Stimulated activated CD8-positive, alpha-beta memory T cell treated with anti-CD3 and anti-CD28 coated beads, Interleukin-15, amount 100 ng/mL, for 24 hours (primary cell): ENCODE data around the gene TRMT2A.
A peak's percentile ranks its signal among the peaks of the same experiment; 100 is the strongest.
"Not testable (repeated sequence)": the region's sequence is repeated elsewhere in the genome, so short reads cannot be mapped to it uniquely, and the experiment has no call there.

Experiments used
- DNase-seq: peaks from one replicate; pipeline ENCODE4 v3.0.0-alpha.2; 2020; ENCODE audit warnings: low read depth

The TRMT2A gene, protein sequence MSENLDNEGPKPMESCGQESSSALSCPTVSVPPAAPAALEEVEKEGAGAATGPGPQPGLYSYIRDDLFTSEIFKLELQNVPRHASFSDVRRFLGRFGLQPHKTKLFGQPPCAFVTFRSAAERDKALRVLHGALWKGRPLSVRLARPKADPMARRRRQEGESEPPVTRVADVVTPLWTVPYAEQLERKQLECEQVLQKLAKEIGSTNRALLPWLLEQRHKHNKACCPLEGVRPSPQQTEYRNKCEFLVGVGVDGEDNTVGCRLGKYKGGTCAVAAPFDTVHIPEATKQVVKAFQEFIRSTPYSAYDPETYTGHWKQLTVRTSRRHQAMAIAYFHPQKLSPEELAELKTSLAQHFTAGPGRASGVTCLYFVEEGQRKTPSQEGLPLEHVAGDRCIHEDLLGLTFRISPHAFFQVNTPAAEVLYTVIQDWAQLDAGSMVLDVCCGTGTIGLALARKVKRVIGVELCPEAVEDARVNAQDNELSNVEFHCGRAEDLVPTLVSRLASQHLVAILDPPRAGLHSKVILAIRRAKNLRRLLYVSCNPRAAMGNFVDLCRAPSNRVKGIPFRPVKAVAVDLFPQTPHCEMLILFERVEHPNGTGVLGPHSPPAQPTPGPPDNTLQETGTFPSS

DNA sequence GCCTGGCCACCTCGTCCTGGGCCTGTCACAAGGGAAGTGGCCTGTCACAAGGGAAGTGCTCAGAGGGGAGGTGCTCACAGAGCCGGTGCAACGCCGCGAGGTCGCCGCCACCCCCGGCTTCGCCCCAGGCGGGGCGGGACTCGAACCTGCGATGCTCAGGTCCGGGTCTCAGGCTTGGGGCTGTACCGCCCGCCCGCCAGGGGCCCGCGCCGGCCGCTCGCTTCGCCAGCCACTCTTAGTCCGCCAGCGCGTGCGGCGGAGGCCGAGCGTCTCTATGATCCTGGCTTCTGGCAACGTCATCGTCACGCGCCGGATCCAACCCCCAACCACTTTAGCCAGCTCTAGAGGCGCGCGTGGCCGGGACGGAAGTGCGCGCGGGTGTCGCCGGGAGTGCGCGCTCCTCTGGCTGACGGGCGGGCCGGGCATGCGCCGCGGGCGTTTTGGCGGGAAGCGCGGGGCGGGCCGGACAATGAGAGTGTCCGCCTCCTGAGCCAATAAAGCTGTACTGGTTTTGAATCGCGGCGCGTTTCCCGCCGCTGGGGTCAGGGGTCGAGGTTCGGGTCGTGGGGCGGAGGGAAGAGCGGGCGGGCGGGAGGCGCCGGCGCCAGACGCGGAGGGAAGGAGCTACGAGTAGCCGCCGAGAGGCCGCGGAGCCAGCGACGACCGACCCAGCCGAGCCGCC, at the start of gene TRMT2A:
TSS of gene TRMT2A (minus strand) at position 276 of the 682 bp plus-strand sequence. CDS start 320 bp downstream, outside the sequence.
- peak; percentile 93 for DNase-seq

- no peak for DNase-seq
Observed at GRCh38 chr22:20166703-20167102, 49.7 kb upstream of the TRMT2A start.

DNA sequence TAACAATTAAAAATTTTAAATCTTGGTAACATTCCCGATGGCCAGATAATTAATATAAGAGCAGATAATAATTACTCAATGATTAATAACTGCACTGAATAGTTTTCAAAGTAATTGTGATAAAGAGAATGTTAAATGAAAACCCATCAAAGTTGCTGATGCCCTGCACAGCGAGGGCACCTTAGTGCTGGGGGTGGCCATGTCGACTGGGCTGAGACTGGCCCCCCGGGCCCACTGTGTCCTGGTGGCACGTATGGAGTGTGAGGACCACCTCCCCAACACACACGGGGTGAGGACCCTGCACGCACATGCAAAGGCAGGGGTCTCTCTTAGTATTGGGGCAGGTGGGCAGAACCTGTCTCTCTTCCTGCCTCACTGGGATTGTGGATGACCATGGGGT, 48.9 kb upstream of the TRMT2A start:
- no peak for DNase-seq

DNA sequence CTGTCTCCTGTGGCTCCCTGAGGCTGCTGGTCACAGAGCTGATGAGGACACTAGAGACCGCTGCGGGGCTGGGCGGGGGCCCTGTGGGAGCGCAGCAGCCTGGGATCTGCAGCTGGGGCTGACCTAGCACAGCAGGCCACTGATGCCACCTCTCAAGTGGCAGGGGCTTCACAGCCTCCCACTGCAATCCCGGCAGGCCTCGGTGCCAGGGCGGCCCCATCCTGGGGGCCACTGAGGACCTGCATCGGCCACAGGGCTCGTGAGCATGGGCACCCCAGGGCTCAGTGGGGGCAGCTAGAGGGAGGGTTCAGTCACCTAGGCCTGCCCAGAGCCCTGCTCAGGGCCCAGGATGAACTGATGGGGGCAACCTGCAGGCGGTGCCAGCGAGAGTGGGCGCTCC, 48.4 kb upstream of the TRMT2A start:
- no peak for DNase-seq

GRCh38 chr22:20164863-20165262, 47.8 kb upstream of the TRMT2A start:
- no peak for DNase-seq

GRCh38 chr22:20160041-20160440, 43.0 kb upstream of the TRMT2A start:
- DNase-seq, result no peak

GRCh38 chr22:20159531-20159930, 42.5 kb upstream of the TRMT2A start:
- not testable (repeated sequence) for DNase-seq

DNA sequence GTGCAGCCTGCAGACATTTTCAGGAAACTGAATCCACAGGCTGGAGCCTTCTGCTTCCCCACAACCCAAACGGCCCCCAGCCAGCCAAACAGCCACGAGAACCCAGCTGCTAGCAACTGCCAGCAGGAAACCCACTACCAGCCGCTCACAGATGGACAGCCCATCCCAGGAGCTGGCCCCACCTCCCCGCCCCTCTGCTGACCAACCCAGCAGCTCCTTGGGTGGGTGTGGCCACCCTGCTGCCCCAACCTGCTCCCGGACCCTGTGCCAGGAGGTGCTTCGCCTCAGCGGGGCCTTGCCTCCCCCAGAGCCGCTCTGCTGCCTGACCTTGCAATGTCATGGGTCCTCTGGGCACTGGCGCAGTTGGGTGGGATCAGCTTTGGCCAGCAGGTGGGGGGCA, 42.0 kb upstream of the TRMT2A start:
- no peak for DNase-seq

DNA sequence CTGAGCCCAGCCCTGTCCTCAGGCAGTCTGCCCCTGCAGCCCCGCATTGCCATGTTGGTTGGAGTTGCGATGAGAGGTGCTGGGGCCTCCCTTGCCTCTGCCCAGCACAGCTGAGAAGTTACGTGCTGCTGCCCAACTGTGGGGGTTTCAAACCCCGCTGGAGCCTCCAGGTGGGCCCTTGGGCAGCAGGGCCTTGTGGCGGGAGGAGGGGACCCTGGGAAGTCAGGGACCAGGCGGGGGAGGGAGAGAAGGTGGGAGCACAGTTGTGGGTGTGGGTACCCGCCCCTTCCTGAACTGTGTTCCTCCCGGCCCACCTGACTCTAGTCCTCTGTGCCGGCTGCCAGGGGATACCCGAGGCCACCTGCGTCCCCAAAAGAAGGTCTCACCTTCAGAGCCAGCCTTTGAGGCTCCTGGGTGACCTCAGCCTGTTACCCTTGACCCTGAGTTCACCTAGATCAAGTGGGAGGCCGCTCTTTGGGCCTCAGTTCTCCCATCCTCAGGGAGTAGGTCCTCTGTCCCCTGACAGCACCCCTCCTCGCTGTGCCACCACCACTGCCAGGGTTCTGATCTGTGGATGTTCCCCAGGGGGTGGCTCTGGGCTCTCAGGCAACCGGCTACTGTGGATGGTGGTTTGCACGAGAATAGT, 41.5 kb upstream of the TRMT2A start:
- DNase-seq, result no peak

GRCh38 chr22:20157430-20158183, 40.6 kb upstream of the TRMT2A start:
- no peak for DNase-seq

GRCh38 chr22:20156611-20157429, 39.8 kb upstream of the TRMT2A start:
- peak; percentile 92 for DNase-seq

DNA sequence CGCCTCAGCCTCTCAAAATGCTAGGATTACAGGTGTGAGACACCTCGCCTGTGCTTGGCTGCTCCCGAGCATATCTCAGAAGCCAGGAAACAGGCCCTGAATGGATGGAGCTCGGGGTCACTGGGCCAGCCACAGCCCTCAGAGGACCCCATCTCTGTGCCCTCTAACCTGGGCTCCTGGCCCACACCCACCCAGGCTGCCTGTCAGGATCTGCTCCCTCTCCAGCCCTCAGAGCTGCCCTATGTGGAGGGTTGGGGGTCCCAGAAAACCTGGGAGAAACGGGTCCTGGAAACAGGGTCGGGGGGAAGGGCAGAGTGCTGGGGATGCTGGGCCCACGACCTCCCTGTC, 39.0 kb upstream of the TRMT2A start:
- DNase-seq, result no peak

DNA sequence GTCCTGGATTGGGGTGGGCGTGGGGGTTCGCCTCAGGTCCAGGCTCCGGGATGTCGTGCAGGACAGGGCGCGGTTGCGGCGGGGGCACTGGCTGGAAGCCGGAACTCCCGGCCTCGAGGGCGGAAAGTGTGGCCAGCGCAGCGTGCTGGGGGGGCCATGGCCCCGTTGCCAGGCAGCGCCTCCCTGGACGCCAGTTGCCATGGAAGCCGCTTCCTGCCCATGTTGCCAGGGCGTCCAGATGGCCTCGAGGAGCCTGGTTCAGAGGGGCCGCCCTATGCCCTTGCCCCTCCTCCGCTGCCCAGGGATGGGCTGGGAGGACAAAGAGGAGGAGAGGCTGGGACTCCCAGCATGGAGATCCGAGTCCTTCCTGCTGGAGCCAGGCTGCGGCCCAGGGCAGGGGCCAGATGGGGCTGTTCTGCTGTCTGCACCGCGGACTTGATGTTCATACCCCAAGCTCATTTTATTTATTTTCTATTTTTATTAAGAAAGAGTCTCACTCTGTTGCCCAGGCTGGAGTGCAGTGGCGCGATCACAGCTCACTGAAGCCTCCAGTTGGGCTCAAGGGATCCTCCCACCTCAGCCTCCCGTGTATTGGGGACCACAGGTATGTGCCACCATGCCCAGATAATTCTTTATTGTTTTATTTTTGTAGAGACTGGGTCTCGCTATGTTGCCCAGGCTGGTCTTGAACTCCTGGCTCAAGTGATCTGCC, 38.5 kb upstream of the TRMT2A start:
- DNase-seq, result no peak

DNA sequence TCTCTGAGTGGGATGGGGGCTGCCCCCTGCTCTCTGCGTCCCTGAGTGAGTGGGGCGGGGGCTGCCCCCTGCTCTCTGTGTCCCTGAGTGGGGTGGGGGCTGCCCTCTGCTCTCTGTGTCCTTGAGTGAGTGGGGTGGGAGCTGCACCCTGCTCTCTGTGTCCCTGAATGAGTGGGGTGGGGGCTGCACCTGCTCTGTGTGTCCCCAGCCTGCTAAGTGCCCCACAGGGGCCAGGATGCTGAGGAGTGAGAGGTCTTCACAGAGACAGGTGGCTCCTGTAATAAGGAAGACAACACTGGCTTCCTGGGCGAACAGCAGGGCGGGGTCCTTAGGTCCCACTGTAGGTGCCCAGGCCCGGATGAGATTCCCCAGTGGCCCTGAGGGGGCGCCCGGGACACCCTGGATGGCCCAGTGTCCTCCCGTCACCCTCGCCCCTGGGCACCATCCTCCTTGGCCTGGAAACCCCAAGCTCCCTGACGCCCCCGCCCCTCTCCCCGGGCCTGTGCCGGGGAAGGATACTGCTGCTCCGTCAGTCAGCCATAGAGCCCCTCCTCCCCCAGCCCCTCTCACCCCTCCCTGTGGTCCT, 37.7 kb upstream of the TRMT2A start:
- no peak for DNase-seq

GRCh38 chr22:20153945-20154344, 36.9 kb upstream of the TRMT2A start:
- no peak for DNase-seq

DNA sequence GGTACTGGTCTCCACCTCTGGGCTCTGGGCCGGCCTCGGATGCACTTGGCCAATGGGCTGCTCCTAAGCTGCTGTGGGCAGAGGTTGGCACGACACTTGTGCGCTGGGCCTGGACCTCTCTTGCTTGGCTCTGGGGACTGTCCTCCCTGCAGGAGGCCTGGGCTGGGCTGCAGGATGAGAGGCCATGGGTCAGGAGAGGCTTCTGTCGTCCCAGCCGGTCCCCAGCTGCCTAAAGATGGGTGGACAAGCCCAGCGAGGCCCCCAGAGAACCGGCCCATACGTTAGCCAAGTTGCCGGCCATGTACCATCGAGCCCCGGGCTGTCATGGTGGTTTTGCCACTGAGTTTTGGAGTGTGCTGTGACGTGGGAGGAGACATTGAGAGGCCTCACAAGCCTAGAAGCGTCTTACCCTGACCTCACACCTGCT, 35.5 kb upstream of the TRMT2A start:
- no peak for DNase-seq

GRCh38 chr22:20151276-20151588, 34.2 kb upstream of the TRMT2A start:
- DNase-seq, result no peak

- DNase-seq, result no peak
Observed at GRCh38 chr22:20150381-20151275, 33.6 kb upstream of the TRMT2A start, which contains the start of gene CCDC188. TSS of gene CCDC188 (minus strand) at chr22:20151055. CDS start at chr22:20150986, 69 bp downstream.
